Lower leg skin (tissue), 3 donors: ENCODE results near the gene PDCL3.

Experiments
- POLR2A ChIP-seq, 2 donors: fragments of 450-650 bp; IDR thresholded peaks; one replicate each; pipeline ENCODE4 v1.6.1; 2016 to 2017; ENCODE audit warnings: antibody characterized with exemption in 2 of 2, mild to moderate bottlenecking in 1 of 2, moderate library complexity in 1 of 2
- TF ChIP-seq, protein P1 (sequence below), 3 donors: fragments of 450-650 bp; IDR thresholded peaks; one replicate each; pipeline ENCODE4 v1.5.1; 2016; ENCODE audit warnings: antibody characterized with exemption in 3 of 3, mild to moderate bottlenecking in 3 of 3, moderate library complexity in 2 of 3

DNA sequence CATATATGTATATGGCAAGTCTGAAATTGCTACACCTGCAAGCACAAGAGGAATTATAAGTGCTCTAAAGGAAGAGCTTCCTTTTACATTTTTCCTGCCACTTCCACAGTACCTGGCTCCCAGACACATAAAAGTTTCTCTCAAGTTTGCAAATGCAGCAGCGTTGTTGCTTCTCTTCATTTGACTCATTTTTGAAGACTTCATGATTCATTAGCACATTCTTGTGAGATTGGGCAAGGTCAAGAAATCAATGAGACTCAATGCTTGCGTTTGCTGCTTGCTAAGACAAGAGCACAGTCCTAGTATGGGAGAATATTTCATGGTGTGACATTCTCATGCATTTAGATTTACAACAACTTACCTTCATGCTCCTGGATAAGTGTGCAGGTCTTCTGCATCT lies 42.6 kb upstream of the PDCL3 start:
- TF ChIP-seq, protein P1, sequence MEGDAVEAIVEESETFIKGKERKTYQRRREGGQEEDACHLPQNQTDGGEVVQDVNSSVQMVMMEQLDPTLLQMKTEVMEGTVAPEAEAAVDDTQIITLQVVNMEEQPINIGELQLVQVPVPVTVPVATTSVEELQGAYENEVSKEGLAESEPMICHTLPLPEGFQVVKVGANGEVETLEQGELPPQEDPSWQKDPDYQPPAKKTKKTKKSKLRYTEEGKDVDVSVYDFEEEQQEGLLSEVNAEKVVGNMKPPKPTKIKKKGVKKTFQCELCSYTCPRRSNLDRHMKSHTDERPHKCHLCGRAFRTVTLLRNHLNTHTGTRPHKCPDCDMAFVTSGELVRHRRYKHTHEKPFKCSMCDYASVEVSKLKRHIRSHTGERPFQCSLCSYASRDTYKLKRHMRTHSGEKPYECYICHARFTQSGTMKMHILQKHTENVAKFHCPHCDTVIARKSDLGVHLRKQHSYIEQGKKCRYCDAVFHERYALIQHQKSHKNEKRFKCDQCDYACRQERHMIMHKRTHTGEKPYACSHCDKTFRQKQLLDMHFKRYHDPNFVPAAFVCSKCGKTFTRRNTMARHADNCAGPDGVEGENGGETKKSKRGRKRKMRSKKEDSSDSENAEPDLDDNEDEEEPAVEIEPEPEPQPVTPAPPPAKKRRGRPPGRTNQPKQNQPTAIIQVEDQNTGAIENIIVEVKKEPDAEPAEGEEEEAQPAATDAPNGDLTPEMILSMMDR (IDR thresholded peaks at IDR 0.05) = no peak
- TF ChIP-seq POLR2A (IDR thresholded peaks at IDR 0.05) = no peak
